Endothelial cell of umbilical vein (primary cell): Measurements from ENCODE around the gene ZNF91. TPM values are rescaled to one million over a fixed set of nuclear protein-coding genes. Genes with fewer than 3 reads are reported as not detected.

Source experiments
- BruUV-seq: library from RNA; stranded (reverse); fragments of 400-500 nt; replicated peaks from 2 replicates; lab custom pipeline; 2021; lab: Mats Ljungman, UMichigan
- CTCF ChIA-PET: fragments of 300-600, 350-600 bp; sonication (Branson Sonifier 250); formaldehyde crosslinking; loops from one replicate; lab custom pipeline; 2021; ENCODE audit warnings: antibody characterized with exemption, inconsistent platforms; lab: Charles Lee
- POLR2A ChIA-PET: fragments of 300-600, 350-600 bp; sonication (Branson Sonifier 250); formaldehyde crosslinking; loops from one replicate; lab custom pipeline; 2021; ENCODE audit warnings: antibody characterized with exemption, inconsistent platforms; lab: Charles Lee
- DNase-seq: peaks from one replicate; pipeline ENCODE4 v3.0.0-alpha.2; 2011; ENCODE audit warnings: low read depth, low spot score
- FAIRE-seq: peaks from 2 replicates; lab custom pipeline; 2011; peaks lifted over from hg19 to GRCh38; lab: Jason Lieb, UNC
- H2AFZ ChIP-seq: 2 replicates; pipeline ENCODE4 v1.6.0; 2012; ENCODE audit warnings: low read depth, low read length, control low read depth, inconsistent platforms
- H3K27ac ChIP-seq: 2 replicates; pipeline ENCODE4 v1.5.1; 2011; ENCODE audit warnings: low read depth, mild to moderate bottlenecking, control low read depth, low read length, moderate library complexity; ENCODE audit not compliant: insufficient read depth
- H3K27me3 ChIP-seq, 2 experiments: 2 replicates each; pipeline versions ENCODE4 v1.6.0 to v1.6.1; 2011; ENCODE audit warnings: low read length in 2 of 2, mixed read lengths in 1 of 2; ENCODE audit not compliant: control insufficient read depth in 2 of 2, insufficient read depth in 2 of 2
- H3K36me3 ChIP-seq, 2 experiments: 2 replicates in 1 of 2; 3 replicates in 1 of 2; pipeline ENCODE4 v1.5.1; 2011; ENCODE audit warnings: low read length in 2 of 2, mild to moderate bottlenecking in 1 of 2, moderate library complexity in 1 of 2; ENCODE audit not compliant: control insufficient read depth in 2 of 2, insufficient read depth in 2 of 2; ENCODE audit errors: extremely low read depth in 1 of 2
- H3K4me1 ChIP-seq: 3 replicates; pipeline ENCODE4 v1.5.1; 2011; ENCODE audit warnings: mild to moderate bottlenecking, low read length; ENCODE audit not compliant: control insufficient read depth, insufficient read depth; ENCODE audit errors: extremely low read depth
- H3K4me2 ChIP-seq: 2 replicates; pipeline ENCODE4 v1.6.1; 2011; ENCODE audit warnings: low read length, control low read depth, mixed read lengths; ENCODE audit not compliant: insufficient read depth
- H3K4me3 ChIP-seq, 3 experiments: fragments of 200-600 bp in 1 of 3; sonication (generic), shearing (Covaris generic) in 1 of 3; replicated peaks in 1 of 3; 2 replicates each; pipeline ENCODE4 v1.5.1; 2011 to 2016; ENCODE audit warnings: control low read depth in 3 of 3, low read length in 3 of 3, mild to moderate bottlenecking in 2 of 3, inconsistent platforms in 1 of 3, low read depth in 1 of 3, moderate library complexity in 1 of 3; ENCODE audit not compliant: insufficient read depth in 1 of 3
- H3K79me2 ChIP-seq: 2 replicates; pipeline ENCODE4 v1.6.0; 2012; ENCODE audit warnings: low read length, inconsistent platforms; ENCODE audit not compliant: control insufficient read depth, insufficient read depth
- H3K9ac ChIP-seq: replicated peaks from 2 replicates; pipeline ENCODE3; 2011; ENCODE audit warnings: low read length, control low read depth; ENCODE audit not compliant: insufficient read depth; ENCODE audit errors: extremely low read depth
- H3K9me1 ChIP-seq: replicated peaks from 3 replicates; pipeline ENCODE4 v1.6.0; 2011; ENCODE audit warnings: mild to moderate bottlenecking, low read length; ENCODE audit not compliant: control insufficient read depth, insufficient read depth; ENCODE audit errors: extremely low read depth
- H3K9me3 ChIP-seq: replicated peaks from 2 replicates; pipeline ENCODE4 v1.5.1; 2012; ENCODE audit warnings: low read length, inconsistent platforms; ENCODE audit not compliant: control insufficient read depth, insufficient read depth
- H4K20me1 ChIP-seq: replicated peaks from 2 replicates; pipeline ENCODE3; 2011; ENCODE audit warnings: mild to moderate bottlenecking, low read length; ENCODE audit not compliant: control insufficient read depth, insufficient read depth; ENCODE audit errors: extremely low read depth
- EZH2 ChIP-seq: IDR thresholded peaks from 2 replicates; pipeline ENCODE4 v1.6.1; 2012; ENCODE audit warnings: borderline replicate concordance, low read depth, mild to moderate bottlenecking, moderate library complexity, low read length, inconsistent platforms; ENCODE audit not compliant: severe bottlenecking
- FOS ChIP-seq: IDR thresholded peaks from 2 replicates; pipeline ENCODE4 v1.6.1; 2011; ENCODE audit warnings: mild to moderate bottlenecking, low read length, moderate library complexity, borderline replicate concordance; ENCODE audit not compliant: insufficient read depth
- GATA2 ChIP-seq: IDR thresholded peaks from 2 replicates; pipeline ENCODE4 v1.7.0; 2011; ENCODE audit warnings: low read depth, mild to moderate bottlenecking, moderate library complexity, mixed read lengths, low read length; ENCODE audit not compliant: insufficient read length, insufficient read depth
- JUN ChIP-seq: IDR thresholded peaks from 2 replicates; pipeline ENCODE4 v1.6.1; 2011; ENCODE audit warnings: borderline replicate concordance, low read depth; ENCODE audit not compliant: insufficient read length, insufficient read depth
- MYC ChIP-seq: IDR thresholded peaks from one replicate; pipeline ENCODE4 v1.6.1; 2011; ENCODE audit warnings: mild to moderate bottlenecking, low read depth, low read length
- POLR2A ChIP-seq: IDR thresholded peaks from 2 replicates; pipeline ENCODE4 v1.6.1; 2012; ENCODE audit warnings: low read depth, mild to moderate bottlenecking, control low read depth, low read length
- POLR2AphosphoS5 ChIP-seq: IDR thresholded peaks from 2 replicates; pipeline ENCODE4 v1.6.1; 2012; ENCODE audit warnings: low read depth, mild to moderate bottlenecking, control low read depth, low read length, moderate library complexity; ENCODE audit not compliant: insufficient read depth
- dilution Hi-C: fragments of 300-500 bp; cut with MboI; formaldehyde crosslinking; loops from one replicate; pipeline ENCODE4 v1.15.0; 2019; ENCODE audit warnings: low sequenced_read_pairs; ENCODE audit not compliant: extremely low pct_ligation_motif_present
- intact Hi-C: fragments of 100-400 bp; cut with micrococcal nuclease; formaldehyde crosslinking; loops from one replicate; pipeline ENCODE4 v1.10.0; 2022
- polyA plus RNA-seq, 4 experiments: library from polyadenylated mRNA; depleted of rRNA in 3 of 4; stranded (reverse) in 3 of 4; unstranded in 1 of 4; fragments of >200 nt; gene quantifications; 2 replicates each; pipeline versions ENCODE4 v1.2.1 to v1.2.3, GENCODE V29; 2011 to 2012; ENCODE audit warnings: missing spikeins in 1 of 4
- total RNA-seq: library from RNA; stranded (reverse); gene quantifications from 2 replicates; pipeline ENCODE4 v1.2.3, GENCODE V29; 2021
- TF ChIP-seq, protein P1 (sequence below), 2 donors: IDR thresholded peaks; 1 replicate in 1 of 2; 2 replicates in 1 of 2; pipeline ENCODE4 v1.5.1; 2011; ENCODE audit warnings: low read length in 2 of 2, mild to moderate bottlenecking in 2 of 2, moderate library complexity in 2 of 2, control low read depth in 1 of 2, inconsistent platforms in 1 of 2, low read depth in 1 of 2; ENCODE audit not compliant: insufficient read depth in 1 of 2; ENCODE audit errors: extremely low read depth in 1 of 2
- TF ChIP-seq, protein P2 (sequence below): IDR thresholded peaks from 2 replicates; pipeline ENCODE4 v1.6.1; 2011; ENCODE audit not compliant: insufficient read depth, insufficient read length

The ZNF91 gene
- total and polyA plus RNA-seq, 2 donors (not counting 3 experiments of a cell fraction or from before 2014, with no cell fraction given) = 9.6 to 17.0 TPM

DNA sequence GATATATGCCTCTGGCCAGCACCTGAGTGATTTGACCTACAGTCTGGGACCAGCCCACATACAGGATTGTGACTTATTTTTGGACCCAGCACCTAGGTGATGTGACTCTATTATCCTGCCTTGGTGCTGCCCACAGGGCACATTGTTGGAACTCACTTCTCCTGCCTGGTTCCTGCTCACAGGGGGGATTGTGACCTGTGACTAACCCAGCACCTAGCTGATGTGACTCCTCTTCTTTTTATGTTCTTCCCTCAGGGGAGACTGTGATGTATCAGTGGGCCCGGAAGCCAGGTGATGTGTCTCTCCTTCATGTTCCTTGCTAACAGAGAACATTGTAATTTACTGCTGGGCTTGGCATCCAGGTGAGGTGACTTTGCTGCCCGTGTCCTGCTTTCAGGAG is 82.1 kb downstream of the ZNF91 start:
- H3K9ac ChIP-seq = no peak overlapping the region
- no peak for FAIRE-seq
- H3K9me1 ChIP-seq = no peaks in the 10 kb centered on the region
- H3K79me2 ChIP-seq = no peaks in the 10 kb centered on the region
- ChIA-PET CTCF (no interaction called here), POLR2A (no interaction called here)
- H3K4me1 ChIP-seq = no peaks in the 10 kb centered on the region
- dilution Hi-C loops = no loop called here
- intact Hi-C loops = no loop called here
- H3K4me3 ChIP-seq = no peak overlapping the region
- no peaks in the 10 kb centered on the region for H4K20me1 ChIP-seq
- no peak overlapping the region for H3K4me2 ChIP-seq
- no TSS peak for BruUV-seq
- H3K27ac ChIP-seq = no peak overlapping the region
- no peaks in the 10 kb centered on the region for H3K9me3 ChIP-seq
- no peak for DNase-seq
- no peak overlapping the region for H2AFZ ChIP-seq
- H3K36me3 ChIP-seq = no peaks in the 10 kb centered on the region
- H3K27me3 ChIP-seq = no peaks in the 10 kb centered on the region
- TF ChIP-seq JUN = no peak
- TF ChIP-seq, protein P1, sequence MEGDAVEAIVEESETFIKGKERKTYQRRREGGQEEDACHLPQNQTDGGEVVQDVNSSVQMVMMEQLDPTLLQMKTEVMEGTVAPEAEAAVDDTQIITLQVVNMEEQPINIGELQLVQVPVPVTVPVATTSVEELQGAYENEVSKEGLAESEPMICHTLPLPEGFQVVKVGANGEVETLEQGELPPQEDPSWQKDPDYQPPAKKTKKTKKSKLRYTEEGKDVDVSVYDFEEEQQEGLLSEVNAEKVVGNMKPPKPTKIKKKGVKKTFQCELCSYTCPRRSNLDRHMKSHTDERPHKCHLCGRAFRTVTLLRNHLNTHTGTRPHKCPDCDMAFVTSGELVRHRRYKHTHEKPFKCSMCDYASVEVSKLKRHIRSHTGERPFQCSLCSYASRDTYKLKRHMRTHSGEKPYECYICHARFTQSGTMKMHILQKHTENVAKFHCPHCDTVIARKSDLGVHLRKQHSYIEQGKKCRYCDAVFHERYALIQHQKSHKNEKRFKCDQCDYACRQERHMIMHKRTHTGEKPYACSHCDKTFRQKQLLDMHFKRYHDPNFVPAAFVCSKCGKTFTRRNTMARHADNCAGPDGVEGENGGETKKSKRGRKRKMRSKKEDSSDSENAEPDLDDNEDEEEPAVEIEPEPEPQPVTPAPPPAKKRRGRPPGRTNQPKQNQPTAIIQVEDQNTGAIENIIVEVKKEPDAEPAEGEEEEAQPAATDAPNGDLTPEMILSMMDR (IDR thresholded peaks at IDR 0.05; ENCODE audit: extremely low read depth in 1 of 2, insufficient read depth in 1 of 2, low read depth in 1 of 2, low read length in 2 of 2) = no peak
- no peak for TF ChIP-seq POLR2AphosphoS5
- TF ChIP-seq EZH2 = no peak
- TF ChIP-seq FOS = no peak
- no peak for TF ChIP-seq MYC
- no peak for TF ChIP-seq GATA2
- TF ChIP-seq, protein P2, sequence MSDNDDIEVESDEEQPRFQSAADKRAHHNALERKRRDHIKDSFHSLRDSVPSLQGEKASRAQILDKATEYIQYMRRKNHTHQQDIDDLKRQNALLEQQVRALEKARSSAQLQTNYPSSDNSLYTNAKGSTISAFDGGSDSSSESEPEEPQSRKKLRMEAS = no peak
- no peak for TF ChIP-seq POLR2A
